Sciatic nerve (tissue), 1 donor: ENCODE results near the gene UBE2J1. TPM values are rescaled to one million over a fixed set of nuclear protein-coding genes. Genes with fewer than 3 reads are reported as not detected.

ENCODE experiments used
- total RNA-seq: library from RNA; stranded (reverse); fragmentation: NEBNext Ultra II Directional; extraction: Animal tissue kit (Norgen Biotek cat#: 25700); gene quantifications from one replicate; pipeline ENCODE4 v1.2.1, GENCODE V29; 2021
- donor health status: DM: no; HTN: no; CAD: no.

The UBE2J1 gene
- total RNA-seq, 1 donor from 2014 or later, result 32.9 TPM

Other genes starting within 250 kb of the UBE2J1 start
- 2.0 TPM for gene SRSF12, start 234.7 kb downstream of the UBE2J1 start, total RNA-seq
- 16.9 TPM for gene PM20D2, start 206.7 kb downstream of the UBE2J1 start, total RNA-seq
- gene GABRR1, start 135.4 kb downstream of the UBE2J1 start, total RNA-seq, result 0.27 TPM
- gene GABRR2, start 37.4 kb downstream of the UBE2J1 start, total RNA-seq, result 1.7 TPM
- gene RRAGD, start 59.6 kb upstream of the UBE2J1 start, total RNA-seq, result 22.1 TPM
- gene ANKRD6, start 80.4 kb upstream of the UBE2J1 start, total RNA-seq, result 22.3 TPM